ENCODE results near the gene SPRTN. TPM values are rescaled to one million over a fixed set of nuclear protein-coding genes. Genes with fewer than 3 reads are reported as not detected.
A peak's percentile ranks its signal among the peaks of the same experiment; 100 is the strongest.
"Not testable (repeated sequence)": the region's sequence is repeated elsewhere in the genome, so short reads cannot be mapped to it uniquely, and the experiment has no call there.

SPRTN gene
- total and polyA plus RNA-seq, 8 donors = 3.2 to 62.5 (median 15.1) TPM

DNA sequence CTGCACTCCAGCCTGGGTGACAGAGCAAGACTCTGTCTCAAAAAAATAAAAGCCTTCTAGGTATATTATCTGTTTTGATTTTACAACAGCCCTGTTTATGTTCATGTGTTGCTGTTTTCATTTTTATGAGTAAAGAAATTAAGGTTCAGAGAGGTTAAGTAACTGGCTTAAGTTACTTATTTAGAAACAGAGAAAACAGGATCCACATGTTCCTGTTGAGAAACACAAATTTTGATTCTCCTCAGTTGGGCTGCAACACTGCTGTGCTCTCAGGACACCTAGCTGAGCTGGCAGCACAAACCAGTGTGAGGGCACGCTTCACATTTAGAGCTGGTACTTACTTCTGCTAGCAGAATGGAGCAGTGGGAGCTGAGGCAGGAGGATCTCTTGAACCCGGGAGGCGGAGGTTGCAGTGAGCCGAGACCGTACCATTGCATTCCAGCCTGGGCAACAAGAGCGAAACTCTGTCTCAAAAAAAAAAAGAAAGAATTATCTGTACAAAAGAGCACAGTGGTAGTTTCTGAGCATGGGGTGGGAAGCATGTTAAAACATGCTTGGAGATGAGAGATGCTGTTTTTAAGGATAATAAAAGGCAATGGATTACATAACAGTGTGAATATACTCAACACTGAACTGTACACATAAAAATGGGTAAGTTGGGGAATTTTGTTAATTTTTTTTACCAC, 2.4 kb downstream of the SPRTN start:
- H3K4me1 ChIP-seq = peaks cover 25 to 42% (median 36%) of the 10 kb centered on the region in 4 donors
- intact Hi-C loops (cut with DNase I; ENCODE audit: low total_unique reads) = no loop called here
- no peak for DNase-seq
- no peaks in the 10 kb centered on the region for H3K9me3 ChIP-seq
- 85 to 99% (median 93%) methylated on average over 6 of the region's 6 CpGs for WGBS, 5 donors
- TF ChIP-seq POLR2A (IDR thresholded peaks at IDR 0.05) = no peak
- no peak for TF ChIP-seq POLR2AphosphoS5 (IDR thresholded peaks at IDR 0.05)
- TF ChIP-seq EP300 (IDR thresholded peaks at IDR 0.05) = no peak
- TF ChIP-seq, protein P1, sequence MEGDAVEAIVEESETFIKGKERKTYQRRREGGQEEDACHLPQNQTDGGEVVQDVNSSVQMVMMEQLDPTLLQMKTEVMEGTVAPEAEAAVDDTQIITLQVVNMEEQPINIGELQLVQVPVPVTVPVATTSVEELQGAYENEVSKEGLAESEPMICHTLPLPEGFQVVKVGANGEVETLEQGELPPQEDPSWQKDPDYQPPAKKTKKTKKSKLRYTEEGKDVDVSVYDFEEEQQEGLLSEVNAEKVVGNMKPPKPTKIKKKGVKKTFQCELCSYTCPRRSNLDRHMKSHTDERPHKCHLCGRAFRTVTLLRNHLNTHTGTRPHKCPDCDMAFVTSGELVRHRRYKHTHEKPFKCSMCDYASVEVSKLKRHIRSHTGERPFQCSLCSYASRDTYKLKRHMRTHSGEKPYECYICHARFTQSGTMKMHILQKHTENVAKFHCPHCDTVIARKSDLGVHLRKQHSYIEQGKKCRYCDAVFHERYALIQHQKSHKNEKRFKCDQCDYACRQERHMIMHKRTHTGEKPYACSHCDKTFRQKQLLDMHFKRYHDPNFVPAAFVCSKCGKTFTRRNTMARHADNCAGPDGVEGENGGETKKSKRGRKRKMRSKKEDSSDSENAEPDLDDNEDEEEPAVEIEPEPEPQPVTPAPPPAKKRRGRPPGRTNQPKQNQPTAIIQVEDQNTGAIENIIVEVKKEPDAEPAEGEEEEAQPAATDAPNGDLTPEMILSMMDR (IDR thresholded peaks at IDR 0.05) = no peak
- H3K27me3 ChIP-seq = no peaks in the 10 kb centered on the region
- no peak overlapping the region for H3K4me3 ChIP-seq
- peaks cover 5 to 40% (median 35%) of the 10 kb centered on the region in 4 donors for H3K36me3 ChIP-seq
- no peak overlapping the region for H3K27ac ChIP-seq

DNA sequence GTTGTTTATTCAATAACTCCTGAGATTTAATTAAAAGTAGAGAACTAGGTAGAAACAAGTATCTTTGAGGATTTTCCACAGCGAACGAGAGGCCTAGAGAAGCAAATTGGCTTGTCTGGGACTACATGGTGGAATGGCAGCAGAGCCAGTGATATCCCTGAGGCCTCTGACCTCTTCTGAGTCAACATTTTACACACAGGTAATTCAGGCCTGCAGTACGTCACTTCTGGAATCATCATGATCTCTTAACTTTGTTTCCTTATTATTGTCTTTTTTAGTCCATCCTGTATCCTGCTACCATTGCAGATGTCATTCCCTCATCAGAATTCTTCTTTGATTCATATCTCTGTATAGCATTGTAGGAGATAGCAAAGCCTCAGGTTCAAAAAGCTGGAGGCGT, 9.9 kb downstream of the SPRTN start:
- no peak for TF ChIP-seq POLR2AphosphoS5 (IDR thresholded peaks at IDR 0.05)
- no peak for TF ChIP-seq POLR2A (IDR thresholded peaks at IDR 0.05)
- H3K4me3 ChIP-seq = no peak overlapping the region
- intact Hi-C loops (cut with DNase I; ENCODE audit: low total_unique reads) = no loop called here
- H3K27ac ChIP-seq = no peak overlapping the region
- H3K27me3 ChIP-seq = no peaks in the 10 kb centered on the region
- no peaks in the 10 kb centered on the region for H3K9me3 ChIP-seq
- peaks cover 22 to 94% (median 79%) of the 10 kb centered on the region in 4 donors for H3K36me3 ChIP-seq
- WGBS, 5 donors = 88 to 94% (median 93%) methylated on average over 4 of the region's 4 CpGs
- no peaks in the 10 kb centered on the region for H3K4me1 ChIP-seq
- DNase-seq = no peak

DNA sequence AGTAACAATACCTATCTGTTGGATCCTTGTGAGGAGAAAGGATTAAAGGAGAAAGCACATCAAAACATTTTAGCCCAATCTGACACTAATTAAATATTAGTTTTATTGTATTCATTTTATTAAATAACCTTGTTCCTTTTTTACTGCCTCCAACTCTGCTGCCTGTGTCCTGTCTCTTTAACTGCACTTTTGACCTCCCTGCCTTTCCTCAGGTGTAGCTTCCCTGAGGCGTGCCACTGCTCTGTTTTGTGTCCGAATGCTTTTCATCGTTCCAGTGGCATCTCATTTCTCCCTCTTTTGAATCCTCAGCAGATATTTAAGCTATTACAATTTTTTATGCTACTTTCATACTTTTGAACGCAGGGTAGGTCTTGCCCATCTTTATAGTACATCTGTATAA, 10.3 kb downstream of the SPRTN start:
- H3K9me3 ChIP-seq = no peaks in the 10 kb centered on the region
- no peak for DNase-seq
- no peaks in the 10 kb centered on the region for H3K4me1 ChIP-seq
- H3K27me3 ChIP-seq = no peaks in the 10 kb centered on the region
- no peak overlapping the region for H3K4me3 ChIP-seq
- intact Hi-C loops (cut with DNase I; ENCODE audit: low total_unique reads) = no loop called here
- TF ChIP-seq POLR2A (IDR thresholded peaks at IDR 0.05) (no peak), POLR2AphosphoS5 (IDR thresholded peaks at IDR 0.05) (no peak), EP300 (IDR thresholded peaks at IDR 0.05) (no peak)
- TF ChIP-seq, protein P1 (IDR thresholded peaks at IDR 0.05) = no peak
- H3K27ac ChIP-seq = no peak overlapping the region
- 94 to 98% (median 96%) methylated on average over 4 of the region's 4 CpGs for WGBS, 5 donors
- peaks cover 18 to 94% (median 79%) of the 10 kb centered on the region in 4 donors for H3K36me3 ChIP-seq

DNA sequence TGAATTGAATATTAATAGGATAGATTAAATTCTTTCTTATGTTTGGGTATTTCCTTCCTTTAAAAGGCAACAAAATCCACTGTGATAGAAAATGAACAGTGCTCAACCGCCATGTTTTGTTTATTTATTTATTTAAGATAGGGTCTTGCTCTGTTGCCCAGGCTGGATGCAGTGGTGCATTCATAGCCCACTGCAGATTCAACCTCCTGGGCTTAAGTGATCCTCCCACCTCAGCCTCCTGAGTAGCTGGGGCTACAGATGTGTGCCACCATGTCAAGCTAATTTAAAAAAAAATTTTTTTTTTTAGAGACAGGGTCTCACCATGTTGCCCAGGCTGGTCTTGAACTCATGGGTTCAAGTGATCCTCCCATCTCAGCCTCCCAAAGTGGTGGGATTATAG, 10.8 kb downstream of the SPRTN start:
- WGBS, 5 donors = 81 to 100% (median 91%) methylated on average over 1 of the region's 1 CpG
- intact Hi-C loops (cut with DNase I; ENCODE audit: low total_unique reads); H3K27ac ChIP-seq; H3K4me3 ChIP-seq; H3K27me3 ChIP-seq; H3K9me3 ChIP-seq; H3K4me1 ChIP-seq; DNase-seq: not testable (repeated sequence)
- H3K36me3 ChIP-seq = peaks cover 17 to 91% (median 75%) of the 10 kb centered on the region in 4 donors

DNA sequence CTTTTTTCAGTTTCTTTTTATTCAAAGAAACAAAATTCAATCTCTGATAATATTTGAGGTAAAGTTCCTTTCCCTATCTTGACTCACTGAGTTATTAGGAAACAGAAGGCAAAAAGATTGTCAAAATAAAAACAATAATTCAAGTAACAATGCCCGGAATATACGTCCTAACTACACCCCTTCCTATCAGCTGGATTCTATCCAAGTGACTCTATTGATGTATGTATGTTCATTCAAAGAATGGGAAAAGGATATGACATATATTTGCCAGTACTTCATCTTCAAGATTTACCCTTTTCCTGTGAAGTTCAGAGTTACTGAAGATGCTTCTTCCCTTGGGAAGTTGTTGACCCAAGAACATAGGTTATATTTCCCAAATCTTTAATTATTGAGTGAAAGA, 13.7 kb downstream of the SPRTN start:
- Histone ChIP-seq H3K4me1 (peaks cover 0 to 13% (median 5%) of the 10 kb centered on the region in 4 donors), H3K4me3 (no peak overlapping the region), H3K27me3 (no peaks in the 10 kb centered on the region), H3K36me3 (peaks cover 17 to 67% (median 64%) of the 10 kb centered on the region in 4 donors), H3K9me3 (no peaks in the 10 kb centered on the region), H3K27ac (no peak overlapping the region)
- no peak for TF ChIP-seq POLR2A (IDR thresholded peaks at IDR 0.05)
- TF ChIP-seq, protein P1 (IDR thresholded peaks at IDR 0.05) = no peak
- TF ChIP-seq EP300 (IDR thresholded peaks at IDR 0.05) = no peak
- no peak for TF ChIP-seq POLR2AphosphoS5 (IDR thresholded peaks at IDR 0.05)
- intact Hi-C loops (cut with DNase I; ENCODE audit: low total_unique reads) = loop anchor here (10.0 kb wide), 1 partner anchor 63 kb away; no protein-coding TSS in a partner anchor
- WGBS, 5 donors = 46 to 62% (median 59%) methylated on average over 2 of the region's 2 CpGs
- DNase-seq = peak in 1 of 2 donors; percentile 15

Measured in stomach (tissue), 9 donors.